ENCODE data around the gene SERPINC1.
"Not testable (repeated sequence)": the region's sequence is repeated elsewhere in the genome, so short reads cannot be mapped to it uniquely, and the experiment has no call there.

The SERPINC1 gene

DNA sequence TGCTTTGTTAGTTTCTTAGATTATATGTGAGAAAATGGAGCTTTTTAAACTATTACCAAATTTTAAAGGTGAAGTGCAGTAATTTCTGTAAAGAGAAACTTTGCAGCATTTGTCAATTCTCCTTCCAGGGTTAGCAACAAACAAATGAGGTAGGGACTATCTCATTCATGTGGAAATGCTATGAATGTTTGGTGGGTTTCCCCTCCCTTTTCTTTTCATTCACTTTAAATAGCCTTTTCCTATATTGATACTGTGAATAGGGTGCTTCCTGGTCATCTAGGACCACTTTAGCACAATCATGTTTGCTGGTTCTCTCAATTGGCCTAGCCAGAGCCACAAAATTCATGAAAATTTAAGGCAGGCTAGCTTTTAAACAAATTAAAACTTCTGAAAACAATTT is 28.4 kb downstream of the SERPINC1 start:
- no peak for DNase-seq

DNA sequence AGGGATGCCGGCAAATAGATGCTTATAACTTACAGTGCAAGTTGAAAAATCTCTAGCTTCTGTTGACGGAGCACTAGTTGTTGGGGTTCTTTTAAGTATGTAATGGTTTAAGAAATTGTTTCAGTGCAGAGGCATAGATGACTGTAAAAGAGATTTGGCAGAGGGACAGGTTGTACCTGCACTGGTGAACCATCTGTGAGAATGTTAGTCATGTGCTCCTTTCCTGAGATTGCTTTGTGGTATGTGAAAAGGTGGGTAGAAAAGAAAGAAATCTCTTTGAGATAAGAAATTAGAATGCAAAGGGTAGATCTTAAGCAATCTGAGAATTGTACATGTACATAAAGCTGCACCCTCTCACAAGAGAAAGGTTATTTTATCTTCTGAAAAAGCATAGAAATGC is 29.5 kb downstream of the SERPINC1 start:
- DNase-seq = no peak

GRCh38 chr1:173886746-173887611 is 30.1 kb downstream of the SERPINC1 start:
- DNase-seq = no peak

DNA sequence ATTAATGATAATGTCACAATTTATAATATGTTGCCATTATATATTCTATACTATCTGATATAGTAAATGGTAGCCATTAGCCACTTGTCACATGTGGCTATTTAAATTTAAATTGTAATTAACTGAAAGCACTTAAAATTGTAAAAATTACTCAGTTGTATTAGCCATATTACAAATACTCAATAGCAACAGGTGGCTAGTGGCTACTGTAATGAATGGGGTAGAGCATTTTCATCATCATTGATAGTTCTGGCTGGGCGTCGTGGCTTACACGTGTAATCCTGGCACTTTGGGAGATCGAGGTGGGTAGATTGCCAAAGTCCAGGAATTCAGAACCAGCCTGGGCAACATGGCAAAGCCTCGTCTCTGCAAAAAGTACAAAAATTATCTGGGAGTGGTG is 32.4 kb downstream of the SERPINC1 start:
- DNase-seq = no peak

- not testable (repeated sequence) for DNase-seq
These were observed 36.0 kb downstream of the SERPINC1 start for GRCh38 chr1:173881117-173881516.

GRCh38 chr1:173878251-173878650 is 38.9 kb downstream of the SERPINC1 start:
- no peak for DNase-seq

GRCh38 chr1:173876732-173877131 is 40.4 kb downstream of the SERPINC1 start:
- no peak for DNase-seq

- no peak for DNase-seq
These were observed 45.6 kb downstream of the SERPINC1 start for GRCh38 chr1:173871500-173871899.

DNA sequence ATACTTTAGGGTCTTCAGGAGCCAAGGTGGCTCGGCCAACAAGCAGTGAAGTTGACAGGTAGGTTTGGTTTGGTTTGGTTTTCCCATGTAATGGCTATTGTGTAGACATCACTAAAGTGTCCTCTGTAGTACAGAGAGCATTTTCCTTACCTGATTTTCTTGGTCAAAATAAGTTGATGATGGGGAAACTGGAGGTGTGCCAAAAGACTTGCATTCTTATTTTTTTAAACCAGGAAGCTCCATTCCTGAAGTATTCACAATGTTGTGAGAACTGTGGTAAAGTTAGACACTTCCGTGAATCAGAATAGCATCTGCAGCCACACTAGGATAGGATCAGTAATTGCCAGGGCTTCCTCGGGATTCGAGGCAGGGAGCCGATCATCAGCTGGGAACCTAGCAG is 46.0 kb downstream of the SERPINC1 start:
- no peak for DNase-seq

DNA sequence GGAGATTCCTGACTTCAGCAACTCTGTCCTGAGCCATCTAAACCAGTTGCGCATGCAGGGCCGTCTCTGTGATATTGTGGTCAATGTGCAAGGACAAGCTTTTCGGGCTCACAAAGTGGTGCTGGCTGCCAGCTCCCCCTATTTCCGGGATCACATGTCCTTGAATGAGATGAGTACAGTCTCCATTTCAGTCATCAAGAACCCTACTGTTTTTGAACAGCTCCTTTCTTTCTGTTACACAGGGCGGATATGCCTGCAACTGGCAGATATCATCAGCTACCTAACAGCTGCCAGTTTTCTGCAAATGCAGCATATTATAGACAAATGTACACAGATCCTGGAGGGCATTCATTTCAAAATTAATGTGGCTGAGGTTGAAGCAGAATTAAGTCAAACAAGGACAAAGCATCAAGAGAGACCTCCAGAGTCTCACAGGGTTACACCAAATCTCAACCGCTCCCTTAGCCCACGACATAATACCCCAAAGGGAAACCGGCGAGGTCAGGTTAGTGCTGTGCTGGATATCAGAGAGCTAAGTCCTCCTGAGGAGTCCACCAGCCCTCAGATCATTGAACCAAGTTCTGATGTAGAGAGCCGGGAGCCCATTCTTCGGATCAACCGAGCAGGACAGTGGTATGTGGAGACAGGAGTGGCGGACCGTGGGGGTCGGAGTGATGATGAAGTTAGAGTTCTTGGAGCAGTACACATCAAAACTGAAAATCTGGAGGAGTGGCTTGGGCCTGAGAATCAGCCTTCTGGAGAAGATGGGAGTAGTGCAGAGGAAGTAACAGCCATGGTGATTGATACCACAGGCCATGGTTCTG is 46.7 kb downstream of the SERPINC1 start:
- DNase-seq = no peak

GRCh38 chr1:173869021-173869359 is 48.1 kb downstream of the SERPINC1 start:
- DNase-seq = no peak

DNA sequence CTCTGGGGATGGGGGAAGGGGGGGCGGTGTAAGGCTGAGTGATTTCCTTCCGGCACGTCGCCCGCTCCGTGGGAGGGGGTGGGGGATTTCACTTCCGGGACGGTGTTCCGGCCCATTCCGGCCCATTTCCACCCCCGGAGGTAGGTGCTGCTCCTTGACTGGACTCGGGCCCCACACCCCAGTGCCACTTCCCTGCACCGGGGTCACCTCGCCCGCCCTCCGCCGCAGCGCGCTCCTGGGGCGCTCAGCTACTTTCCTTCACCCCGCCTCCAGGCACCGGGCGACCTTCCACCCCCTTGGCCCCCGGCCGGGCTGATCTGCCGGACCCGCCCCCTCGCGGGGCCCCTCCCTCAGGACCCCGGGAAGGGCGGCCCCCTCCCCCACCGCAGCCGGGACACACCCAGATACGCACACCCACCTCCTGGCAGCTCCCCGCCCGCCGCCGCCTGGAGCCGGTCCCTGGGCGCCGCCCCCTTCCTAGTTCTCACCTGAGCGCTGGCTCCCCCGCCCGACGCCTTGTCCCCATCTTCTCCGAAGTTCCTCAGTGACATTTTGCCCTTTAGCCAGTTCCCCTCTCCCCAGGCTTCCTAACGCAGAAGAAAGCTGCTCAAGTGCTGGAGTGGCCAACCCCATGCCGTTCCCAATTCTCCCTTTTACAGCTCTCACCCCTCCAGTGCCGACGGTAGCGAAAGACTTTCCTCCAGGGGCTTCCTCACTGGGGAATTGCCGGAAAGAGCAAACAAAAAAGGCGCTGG is 48.7 kb downstream of the SERPINC1 start, which contains the start of gene ZBTB37:
Gene ZBTB37, plus strand, starts transcription at position 115 of the 755 bp plus-strand sequence. CDS start 1,846 bp downstream, outside the sequence.
- peak; percentile 91 for DNase-seq

- DNase-seq = peak; percentile 98
These were observed 49.3 kb downstream of the SERPINC1 start, which contains the start of gene GAS5 for GRCh38 chr1:173867753-173868265. TSS of gene GAS5 (minus strand) at chr1:173867989.

DNA sequence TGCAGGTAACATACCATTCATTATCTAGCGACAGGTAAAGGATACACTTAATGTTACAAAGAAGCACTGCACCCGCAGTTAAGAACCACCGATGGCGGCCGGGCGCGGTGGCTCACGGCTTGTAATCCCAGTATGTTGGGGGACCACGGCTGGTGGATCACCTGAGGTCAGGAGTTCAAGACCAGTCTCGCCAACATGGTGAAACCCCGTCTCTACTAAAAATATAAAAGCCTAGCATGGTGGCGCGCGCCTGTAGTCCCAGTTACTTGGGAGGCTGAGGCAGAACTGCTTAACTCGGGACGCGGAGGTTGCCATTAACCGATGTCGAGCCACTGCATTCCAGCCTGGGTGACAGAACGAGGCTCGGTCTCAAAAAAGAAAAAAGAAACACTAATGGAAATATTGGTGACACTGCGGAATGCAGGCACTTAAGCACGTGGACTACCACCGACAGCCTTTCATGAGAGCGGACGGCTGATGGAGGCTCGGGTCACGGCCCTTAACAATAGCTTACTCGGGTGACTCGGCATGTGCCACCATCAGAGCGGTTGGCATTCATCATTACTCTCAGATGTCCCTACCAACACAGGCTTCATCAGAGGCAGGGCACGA is 49.9 kb downstream of the SERPINC1 start:
- peak; percentile 16 for DNase-seq

DNA sequence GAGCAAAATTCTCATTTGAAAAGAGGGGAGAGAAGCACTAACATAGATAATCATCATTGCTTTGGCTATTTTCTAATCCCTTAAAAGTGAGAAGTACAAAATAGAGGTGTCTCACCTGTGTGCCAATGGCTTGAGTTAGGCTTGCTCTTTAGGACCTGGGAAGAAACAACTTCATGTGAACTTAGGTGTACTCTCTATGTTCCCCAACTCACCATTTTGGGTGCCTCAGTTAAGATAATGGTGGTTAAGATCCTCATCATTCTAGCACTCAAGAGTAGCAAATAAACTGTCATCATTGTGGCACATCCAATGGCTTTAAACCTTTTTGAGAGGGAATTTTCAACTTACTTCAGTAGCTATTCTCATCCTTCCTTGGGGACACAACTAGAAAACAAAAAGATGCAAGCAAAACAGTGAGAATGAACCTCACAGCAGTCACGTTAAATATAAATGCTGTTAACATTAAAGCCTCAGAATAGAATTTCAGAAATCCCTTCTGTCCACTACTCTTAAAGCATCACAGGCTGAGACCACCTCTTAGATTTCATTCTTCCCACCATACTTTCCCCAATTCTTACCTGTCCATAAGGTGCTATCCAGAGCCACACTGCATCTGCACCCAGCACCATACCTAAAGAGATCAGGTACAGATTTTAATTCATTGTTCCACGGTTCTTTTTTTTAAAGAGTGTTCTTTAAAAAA is 50.6 kb downstream of the SERPINC1 start:
- DNase-seq = no peak

DNA sequence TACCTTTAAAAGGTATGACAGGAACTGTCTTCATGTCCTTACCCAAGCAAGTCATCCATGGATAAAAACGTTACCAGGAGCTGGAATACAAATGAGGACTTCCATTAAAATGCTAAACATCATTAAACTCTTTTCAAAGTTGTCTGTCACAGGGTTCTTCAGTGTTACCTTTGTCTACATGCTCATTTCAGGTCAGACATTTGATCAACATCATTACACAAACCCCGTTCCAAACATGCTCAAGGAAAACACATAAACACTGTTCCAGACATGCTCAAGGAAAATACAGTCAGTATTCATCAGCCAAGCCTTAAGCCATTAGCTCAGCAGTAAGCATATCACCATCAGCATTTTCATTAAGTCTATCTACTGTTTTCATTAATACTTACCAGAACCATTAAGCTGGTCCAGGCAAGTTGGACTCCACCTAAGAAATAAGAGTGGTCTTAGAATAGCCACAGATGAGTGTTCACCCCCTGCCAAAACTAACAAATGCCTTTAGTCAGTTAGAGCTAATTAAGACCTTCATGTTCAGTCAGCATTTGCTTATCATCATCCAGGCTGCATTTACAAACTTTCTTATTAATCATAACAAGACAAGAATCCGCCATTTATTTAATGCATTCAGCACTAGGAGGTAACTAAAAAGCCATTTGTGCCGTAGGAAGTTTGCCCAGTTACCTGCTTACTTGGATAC is 51.5 kb downstream of the SERPINC1 start:
- DNase-seq = no peak

GRCh38 chr1:173864179-173864867 is 52.8 kb downstream of the SERPINC1 start:
- no peak for DNase-seq

DNA sequence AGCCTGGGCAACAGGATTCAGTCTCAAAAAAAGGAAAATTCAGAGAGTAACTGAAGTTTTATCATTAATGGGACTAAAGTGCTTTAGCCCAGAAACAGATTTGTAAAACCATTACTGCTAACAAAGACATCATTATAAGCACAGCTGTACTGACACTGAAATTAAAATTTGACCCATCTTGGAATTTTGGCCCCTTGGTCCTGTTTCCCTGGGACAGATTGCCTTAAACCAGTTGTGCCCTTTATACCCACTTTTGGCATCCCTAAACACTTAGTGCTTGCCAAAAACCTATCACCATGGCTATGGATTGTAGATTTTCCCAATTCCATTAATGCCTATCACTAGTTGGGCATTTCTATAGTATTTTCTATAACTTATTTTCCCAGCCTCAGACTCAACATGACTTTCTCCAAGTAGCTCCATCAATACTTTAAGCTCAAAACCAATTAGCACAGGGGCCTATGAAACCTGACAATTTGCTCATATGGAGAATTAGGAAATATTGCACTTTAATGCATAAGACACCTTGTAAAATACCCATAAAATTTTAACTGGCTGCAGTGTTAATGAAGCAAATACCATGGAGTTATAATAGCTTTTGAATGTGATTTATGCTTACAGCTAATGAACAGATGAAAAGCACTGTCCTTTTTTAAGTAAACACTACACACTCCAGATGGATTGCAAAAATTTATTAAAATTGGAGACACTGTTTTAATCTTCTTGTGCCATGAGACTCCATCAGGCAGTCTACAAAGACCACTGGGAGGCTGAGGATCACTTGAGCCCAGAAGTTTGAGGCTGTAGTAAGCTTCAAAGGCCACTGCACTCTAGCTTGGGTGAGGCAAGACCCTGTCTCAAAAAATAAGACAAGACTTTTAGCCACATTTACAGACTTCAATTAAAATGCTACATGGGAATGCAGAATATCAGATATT is 53.6 kb downstream of the SERPINC1 start:
- no peak for DNase-seq

- DNase-seq = no peak
These were observed 54.3 kb downstream of the SERPINC1 start for GRCh38 chr1:173862769-173863223.

Measured in NCI-H510A (cell line).